Right lobe of liver (tissue), 4 donors: ENCODE data around the gene SLC6A7.
"Not testable (repeated sequence)": the region's sequence is repeated elsewhere in the genome, so short reads cannot be mapped to it uniquely, and the experiment has no call there.

Source experiments
- POLR2A ChIP-seq: fragments of 450-650 bp; IDR thresholded peaks from one replicate; pipeline ENCODE4 v1.6.1; 2017; ENCODE audit warnings: antibody characterized with exemption, mild to moderate bottlenecking
- TF ChIP-seq, protein P1 (sequence below), 4 donors: fragments of 200-600 bp in 3 of 4; fragments of 450-650 bp in 1 of 4; IDR thresholded peaks; one replicate each; pipeline versions ENCODE4 v1.5.1 to v1.8.0; 2016 to 2022; ENCODE audit warnings: antibody characterized with exemption in 4 of 4, mild to moderate bottlenecking in 2 of 4
- donor health status: DM: no; HTN: no; CAD: no.
- donor health status: DM: no; HTN: no; CAD: no.
- donor health status: DM: no; HTN: yes; CAD: no.

GRCh38 chr5:150248493-150248892, 58.6 kb downstream of the SLC6A7 start:
- TF ChIP-seq, protein P1, sequence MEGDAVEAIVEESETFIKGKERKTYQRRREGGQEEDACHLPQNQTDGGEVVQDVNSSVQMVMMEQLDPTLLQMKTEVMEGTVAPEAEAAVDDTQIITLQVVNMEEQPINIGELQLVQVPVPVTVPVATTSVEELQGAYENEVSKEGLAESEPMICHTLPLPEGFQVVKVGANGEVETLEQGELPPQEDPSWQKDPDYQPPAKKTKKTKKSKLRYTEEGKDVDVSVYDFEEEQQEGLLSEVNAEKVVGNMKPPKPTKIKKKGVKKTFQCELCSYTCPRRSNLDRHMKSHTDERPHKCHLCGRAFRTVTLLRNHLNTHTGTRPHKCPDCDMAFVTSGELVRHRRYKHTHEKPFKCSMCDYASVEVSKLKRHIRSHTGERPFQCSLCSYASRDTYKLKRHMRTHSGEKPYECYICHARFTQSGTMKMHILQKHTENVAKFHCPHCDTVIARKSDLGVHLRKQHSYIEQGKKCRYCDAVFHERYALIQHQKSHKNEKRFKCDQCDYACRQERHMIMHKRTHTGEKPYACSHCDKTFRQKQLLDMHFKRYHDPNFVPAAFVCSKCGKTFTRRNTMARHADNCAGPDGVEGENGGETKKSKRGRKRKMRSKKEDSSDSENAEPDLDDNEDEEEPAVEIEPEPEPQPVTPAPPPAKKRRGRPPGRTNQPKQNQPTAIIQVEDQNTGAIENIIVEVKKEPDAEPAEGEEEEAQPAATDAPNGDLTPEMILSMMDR (IDR thresholded peaks at IDR 0.05): not testable (repeated sequence)
- not testable (repeated sequence) for TF ChIP-seq POLR2A
